IPS DF 6.9 (cell line): Measurements from ENCODE around the gene GCAT.

ENCODE experiments used
- DNase-seq: peaks from one replicate; pipeline ENCODE4 v3.0.0-alpha.2; 2013; ENCODE audit warnings: low read depth, low spot score
- H3K27ac ChIP-seq: one replicate; pipeline ENCODE4 v1.5.1; 2013; ENCODE audit warnings: low read length, control low read depth
- H3K27me3 ChIP-seq: 2 replicates; pipeline ENCODE4 v1.6.1; 2013; ENCODE audit warnings: mild to moderate bottlenecking, low read length; ENCODE audit not compliant: control insufficient read depth, insufficient read depth
- H3K36me3 ChIP-seq: 2 replicates; pipeline ENCODE4 v1.6.1; 2013; ENCODE audit warnings: low read length; ENCODE audit not compliant: control insufficient read depth, insufficient read depth
- H3K4me1 ChIP-seq: 2 replicates; pipeline ENCODE4 v1.6.1; 2013; ENCODE audit warnings: low read length; ENCODE audit not compliant: control insufficient read depth, insufficient read depth
- H3K4me3 ChIP-seq: 2 replicates; pipeline ENCODE4 v1.5.1; 2013; ENCODE audit warnings: mild to moderate bottlenecking, low read length
- H3K9me3 ChIP-seq: 2 replicates; pipeline ENCODE4 v1.6.1; 2013; ENCODE audit warnings: low read length, inconsistent platforms; ENCODE audit not compliant: control insufficient read depth, insufficient read depth
- WGBS: extraction: QIAGEN DNeasy Blood & Tissue Kit; methylation state at CpG from one replicate; pipeline ENCODE4 v1.1.7; 2013; ENCODE audit warnings: mixed read lengths, missing lambda C conversion rate; ENCODE audit not compliant: insufficient read length, insufficient coverage; 5-methylcytosine and 5-hydroxymethylcytosine counted together

The GCAT gene

GRCh38 chr22:37809672-37810333, 2.1 kb downstream of the GCAT start:
- H3K9me3 ChIP-seq, result no peaks in the 10 kb centered on the region
- H3K4me1 ChIP-seq, result peaks cover 5% of the 10 kb centered on the region; the same call in 1 of the 2 replicates
- H3K27me3 ChIP-seq, result peaks cover 6% of the 10 kb centered on the region; the same call in 1 of the 2 replicates
- no peaks in the 10 kb centered on the region for H3K36me3 ChIP-seq
- H3K27ac ChIP-seq, result no peak overlapping the region
- H3K4me3 ChIP-seq, result no peak overlapping the region
- no CpG with 5 or more reads among the region's 5 CpGs for WGBS
- no peak for DNase-seq

GRCh38 chr22:37811867-37812266, 4.1 kb downstream of the GCAT start:
- no peaks in the 10 kb centered on the region for H3K27me3 ChIP-seq
- no peak for DNase-seq
- H3K4me1 ChIP-seq, result no peaks in the 10 kb centered on the region
- no peak overlapping the region for H3K27ac ChIP-seq
- peaks cover 4% of the 10 kb centered on the region; the same call in 1 of the 2 replicates for H3K36me3 ChIP-seq
- H3K9me3 ChIP-seq, result no peaks in the 10 kb centered on the region
- no CpG with 5 or more reads among the region's 2 CpGs for WGBS
- no peak overlapping the region for H3K4me3 ChIP-seq

- WGBS, result no CpG with 5 or more reads among the region's 27 CpGs
- H3K9me3 ChIP-seq, result no peaks in the 10 kb centered on the region
Measured at GRCh38 chr22:37812869-37813678, 5.3 kb downstream of the GCAT start.

GRCh38 chr22:37815593-37815992, 7.9 kb downstream of the GCAT start:
- H3K27ac ChIP-seq, result no peak overlapping the region
- H3K4me1 ChIP-seq, result peaks cover 4% of the 10 kb centered on the region; the same call in 1 of the 2 replicates
- H3K36me3 ChIP-seq, result peaks cover 4% of the 10 kb centered on the region; the same call in 1 of the 2 replicates
- H3K9me3 ChIP-seq, result no peaks in the 10 kb centered on the region
- DNase-seq, result no peak
- no CpG with 5 or more reads among the region's 12 CpGs for WGBS
- H3K4me3 ChIP-seq, result no peak overlapping the region
- H3K27me3 ChIP-seq, result no peaks in the 10 kb centered on the region; the same call in 1 of the 2 replicates

More at GRCh38 chr22:37812869-37813678, 5.3 kb downstream of the GCAT start:
- Histone ChIP-seq H3K4me1 (no peaks in the 10 kb centered on the region), H3K27ac (no peak overlapping the region), H3K4me3 (no peak overlapping the region), H3K27me3 (no peaks in the 10 kb centered on the region), H3K36me3 (peaks cover 4% of the 10 kb centered on the region; the same call in 1 of the 2 replicates)
- DNase-seq, result no peak

- no CpG with 5 or more reads among the region's 23 CpGs for WGBS
- Histone ChIP-seq H3K9me3 (no peaks in the 10 kb centered on the region), H3K4me1 (peaks cover 4% of the 10 kb centered on the region; the same call in 1 of the 2 replicates), H3K27ac (no peak overlapping the region), H3K27me3 (no peaks in the 10 kb centered on the region; the same call in 1 of the 2 replicates), H3K4me3 (no peak overlapping the region), H3K36me3 (peaks cover 4% of the 10 kb centered on the region; the same call in 1 of the 2 replicates)
- no peak for DNase-seq
Measured at GRCh38 chr22:37816543-37817180, 8.9 kb downstream of the GCAT start.

- Histone ChIP-seq H3K27me3 (no peaks in the 10 kb centered on the region; the same call in 1 of the 2 replicates), H3K36me3 (peaks cover 4% of the 10 kb centered on the region; the same call in 1 of the 2 replicates), H3K4me1 (peaks cover 10% of the 10 kb centered on the region), H3K4me3 (peak overlapping the region; percentile 24; the same call in 1 of the 2 replicates), H3K9me3 (no peaks in the 10 kb centered on the region), H3K27ac (no peak overlapping the region)
- DNase-seq, result no peak
- WGBS, result no CpG with 5 or more reads among the region's 29 CpGs
Measured at GRCh38 chr22:37817705-37818408, 10.1 kb downstream of the GCAT start.

GRCh38 chr22:37818409-37819104, 10.8 kb downstream of the GCAT start:
- Histone ChIP-seq H3K27me3 (no peaks in the 10 kb centered on the region; the same call in 1 of the 2 replicates), H3K36me3 (peaks cover 4% of the 10 kb centered on the region), H3K9me3 (no peaks in the 10 kb centered on the region), H3K4me3 (peak overlapping the region; percentile 17; the same call in 1 of the 2 replicates), H3K4me1 (peaks cover 13% of the 10 kb centered on the region), H3K27ac (no peak overlapping the region)
- DNase-seq, result no peak
- WGBS, result no CpG with 5 or more reads among the region's 68 CpGs

GRCh38 chr22:37819105-37819433, 11.3 kb downstream of the GCAT start:
- Histone ChIP-seq H3K9me3 (no peaks in the 10 kb centered on the region), H3K36me3 (peaks cover 4% of the 10 kb centered on the region), H3K27me3 (no peaks in the 10 kb centered on the region; the same call in 1 of the 2 replicates), H3K27ac (no peak overlapping the region), H3K4me3 (peak overlapping the region; percentile 17; the same call in 1 of the 2 replicates), H3K4me1 (peaks cover 13% of the 10 kb centered on the region)
- DNase-seq, result no peak
- WGBS, result no CpG with 5 or more reads among the region's 14 CpGs

- DNase-seq, result no peak
- Histone ChIP-seq H3K27me3 (peaks cover 5% of the 10 kb centered on the region; the same call in 1 of the 2 replicates), H3K4me1 (peaks cover 13% of the 10 kb centered on the region), H3K9me3 (no peaks in the 10 kb centered on the region), H3K27ac (no peak overlapping the region), H3K4me3 (no peak overlapping the region), H3K36me3 (peaks cover 4% of the 10 kb centered on the region)
- WGBS, result no CpG with 5 or more reads among the region's 5 CpGs
Measured at GRCh38 chr22:37820350-37820749, 12.6 kb downstream of the GCAT start.
